Ishikawa (cell line): ENCODE measurements around the gene TTC34.
A peak's percentile ranks its signal among the peaks of the same experiment; 100 is the strongest.

Source experiments
- CEBPB ChIP-seq: IDR thresholded peaks from 2 replicates; pipeline ENCODE4 v1.6.1; 2012
- CREB1 ChIP-seq: IDR thresholded peaks from 2 replicates; pipeline ENCODE4 v1.6.1; 2012; ENCODE audit warnings: low read depth
- EP300 ChIP-seq: IDR thresholded peaks from 2 replicates; pipeline ENCODE4 v1.6.1; 2012; ENCODE audit warnings: borderline replicate concordance
- RAD21 ChIP-seq: IDR thresholded peaks from 2 replicates; pipeline ENCODE4 v1.6.1; 2012; ENCODE audit warnings: low read depth
- REST ChIP-seq: IDR thresholded peaks from 2 replicates; pipeline ENCODE4 v1.6.1; 2012; ENCODE audit warnings: low read depth, mild to moderate bottlenecking
- TAF1 ChIP-seq: IDR thresholded peaks from 2 replicates; pipeline ENCODE4 v1.6.1; 2012; ENCODE audit warnings: low read depth, mild to moderate bottlenecking
- YY1 ChIP-seq: IDR thresholded peaks from 2 replicates; pipeline ENCODE4 v1.6.1; 2012; ENCODE audit warnings: low read depth

- TF ChIP-seq CEBPB (no peak), CREB1 (no peak), TAF1 (no peak), RAD21 (peak; percentile 72), YY1 (no peak), REST (no peak), EP300 (no peak)
Measured at GRCh38 chr1:2821966-2822620, 20.6 kb upstream of the TTC34 start.
